HG02981 (cell line): ENCODE results near the gene TK1.

Experiments
- ATAC-seq: cut with Tn5 transposase; IDR thresholded peaks from one replicate; pipeline ENCODE4 v1.9.1; 2021; ENCODE audit warnings: mild to moderate bottlenecking, moderate library complexity; ENCODE audit not compliant: unreplicated experiment

TK1 gene

GRCh38 chr17:78223061-78223460 is 36.2 kb upstream of the TK1 start:
- ATAC-seq, result no peak

GRCh38 chr17:78219396-78220150 is 32.7 kb upstream of the TK1 start:
- no peak for ATAC-seq

GRCh38 chr17:78214706-78215061 is 27.8 kb upstream of the TK1 start:
- no peak for ATAC-seq

- peak; percentile 71 for ATAC-seq
These were observed 27.3 kb upstream of the TK1 start, which contains the start of gene BIRC5 for GRCh38 chr17:78214016-78214705. BIRC5 (plus strand) TSS chr17:78214253; CDS start chr17:78214317, 64 bp downstream.

- ATAC-seq, result no peak
These were observed 24.2 kb upstream of the TK1 start for GRCh38 chr17:78211032-78211431.

- ATAC-seq, result no peak
These were observed 23.3 kb upstream of the TK1 start for GRCh38 chr17:78210111-78210510.

GRCh38 chr17:78208486-78208885 is 21.6 kb upstream of the TK1 start:
- no peak for ATAC-seq

GRCh38 chr17:78206298-78206697 is 19.4 kb upstream of the TK1 start:
- no peak for ATAC-seq

- no peak for ATAC-seq
These were observed 18.4 kb upstream of the TK1 start for GRCh38 chr17:78205124-78205775.

- ATAC-seq, result no peak
These were observed 17.7 kb upstream of the TK1 start for GRCh38 chr17:78204387-78205123.

- no peak for ATAC-seq
These were observed 15.8 kb upstream of the TK1 start for GRCh38 chr17:78202666-78203065.

GRCh38 chr17:78200451-78200850 is 13.6 kb upstream of the TK1 start:
- no peak for ATAC-seq

GRCh38 chr17:78197147-78197832 is 10.4 kb upstream of the TK1 start:
- ATAC-seq, result no peak

- no peak for ATAC-seq
These were observed 9.9 kb upstream of the TK1 start for GRCh38 chr17:78196716-78197115.

GRCh38 chr17:78185981-78186691 is 716 bp downstream of the TK1 start:
- ATAC-seq, result no peak

GRCh38 chr17:78184868-78185267 is 2.0 kb downstream of the TK1 start:
- no peak for ATAC-seq

GRCh38 chr17:78184351-78184750 is 2.5 kb downstream of the TK1 start:
- ATAC-seq, result no peak

- ATAC-seq, result no peak
These were observed 2.9 kb downstream of the TK1 start for GRCh38 chr17:78183916-78184315.

- ATAC-seq, result no peak
These were observed 4.3 kb downstream of the TK1 start for GRCh38 chr17:78182504-78182903.

GRCh38 chr17:78180508-78180907 is 6.3 kb downstream of the TK1 start:
- ATAC-seq, result no peak
